Activated effector memory CD4-positive, alpha-beta T cell treated with Interleukin-2 at 50 U/mL for 16 hours (primary cell): ENCODE results near the gene RBM15.

Experiments used
- DNase-seq: peaks from one replicate; pipeline ENCODE4 v3.0.0-alpha.2; 2020

RBM15 gene

GRCh38 chr1:110356379-110356778 is 17.2 kb downstream of the RBM15 start:
- DNase-seq = no peak

GRCh38 chr1:110360431-110360830 is 21.3 kb downstream of the RBM15 start:
- no peak for DNase-seq

- no peak for DNase-seq
Measured at GRCh38 chr1:110361856-110362255, 22.7 kb downstream of the RBM15 start.

GRCh38 chr1:110364221-110364620 is 25.0 kb downstream of the RBM15 start:
- no peak for DNase-seq

- DNase-seq = no peak
Measured at GRCh38 chr1:110370827-110371226, 31.6 kb downstream of the RBM15 start.

- DNase-seq = no peak
Measured at GRCh38 chr1:110375490-110375889, 36.3 kb downstream of the RBM15 start.

- DNase-seq = no peak
Measured at GRCh38 chr1:110380672-110381283, 41.6 kb downstream of the RBM15 start.

GRCh38 chr1:110383251-110383990 is 44.2 kb downstream of the RBM15 start:
- DNase-seq = no peak

- no peak for DNase-seq
Measured at GRCh38 chr1:110384581-110385321, 45.6 kb downstream of the RBM15 start.

- no peak for DNase-seq
Measured at GRCh38 chr1:110385369-110385768, 46.2 kb downstream of the RBM15 start.

- no peak for DNase-seq
Measured at GRCh38 chr1:110387048-110387754, 48.0 kb downstream of the RBM15 start.

- no peak for DNase-seq
Measured at GRCh38 chr1:110390096-110390495, 50.9 kb downstream of the RBM15 start.

GRCh38 chr1:110390692-110391245 is 51.6 kb downstream of the RBM15 start, which contains the start of gene SLC16A4:
TSS of gene SLC16A4 (minus strand) at chr1:110391026. CDS start at chr1:110389323, 1,703 bp downstream.
- no peak for DNase-seq

- no peak for DNase-seq
Measured at GRCh38 chr1:110393286-110393685, 54.1 kb downstream of the RBM15 start.

GRCh38 chr1:110393691-110394492 is 54.7 kb downstream of the RBM15 start:
- DNase-seq = no peak

GRCh38 chr1:110394493-110394820 is 55.3 kb downstream of the RBM15 start:
- DNase-seq = no peak
